T-helper 17 cell (primary cell): ENCODE data around the gene GALNT11. TPM values are rescaled to one million over a fixed set of nuclear protein-coding genes. Genes with fewer than 3 reads are reported as not detected.

Source experiments
- ATAC-seq: fragments of 150-1000 bp; cut with Tn5 transposase; 2 replicates; pipeline ENCODE4 v1.10.0; 2021; ENCODE audit warnings: mild to moderate bottlenecking, moderate library complexity
- DNase-seq, 3 donors: peaks; one replicate each; pipeline versions ENCODE4 v3.0.0 to v3.0.0-alpha.2; 2020 to 2021
- H3K9me3 ChIP-seq: one replicate; pipeline ENCODE4 v1.7.0; 2013; ENCODE audit warnings: low read length, mild to moderate bottlenecking; ENCODE audit not compliant: control insufficient read depth, poor library complexity, severe bottlenecking
- H3K27ac Mint-ChIP-seq: one replicate; pipeline ENCODE4 v1.8.0; 2022; ENCODE audit warnings: mild to moderate bottlenecking, moderate library complexity, mixed read lengths
- H3K27me3 Mint-ChIP-seq: one replicate; pipeline ENCODE4 v1.8.0; 2022; ENCODE audit warnings: mixed read lengths
- H3K36me3 Mint-ChIP-seq: one replicate; pipeline ENCODE4 v1.8.0; 2022; ENCODE audit warnings: low read depth, mixed read lengths
- H3K4me1 Mint-ChIP-seq: one replicate; pipeline ENCODE4 v1.8.0; 2022; ENCODE audit warnings: mild to moderate bottlenecking, mixed read lengths
- H3K4me3 Mint-ChIP-seq: one replicate; pipeline ENCODE4 v1.8.0; 2022; ENCODE audit warnings: mild to moderate bottlenecking, moderate library complexity, mixed read lengths
- total RNA-seq, 4 donors: library from RNA in 2 of 4; stranded (reverse) in 2 of 4; gene quantifications; one replicate each; pipeline ENCODE4 v1.2.3 and lab custom pipeline; 2022 to 2026

Gene GALNT11
- total RNA-seq, 2 donors from 2014 or later, result 23.7 to 25.3 TPM

- no peak overlapping the region for H3K4me3 Mint-ChIP-seq
- H3K36me3 Mint-ChIP-seq, result peaks cover under 1% of the 10 kb centered on the region
- H3K27me3 Mint-ChIP-seq, result no peaks in the 10 kb centered on the region
- peaks cover 8% of the 10 kb centered on the region for H3K4me1 Mint-ChIP-seq
- DNase-seq (no peak), ATAC-seq (no peak)
- H3K27ac Mint-ChIP-seq, result no peak overlapping the region
- no peaks in the 10 kb centered on the region for H3K9me3 ChIP-seq
Measured at GRCh38 chr7:152089183-152089582, 63.7 kb downstream of the GALNT11 start.

GRCh38 chr7:152090747-152091146, 65.3 kb downstream of the GALNT11 start:
- H3K4me1 Mint-ChIP-seq, result peaks cover 8% of the 10 kb centered on the region
- no peak overlapping the region for H3K4me3 Mint-ChIP-seq
- no peaks in the 10 kb centered on the region for H3K9me3 ChIP-seq
- H3K27ac Mint-ChIP-seq, result no peak overlapping the region
- DNase-seq (no peak), ATAC-seq (no peak)
- no peaks in the 10 kb centered on the region for H3K27me3 Mint-ChIP-seq
- peaks cover 2% of the 10 kb centered on the region for H3K36me3 Mint-ChIP-seq

- Mint-ChIP-seq H3K4me1 (peaks cover 11% of the 10 kb centered on the region), H3K36me3 (peaks cover 2% of the 10 kb centered on the region), H3K27me3 (no peaks in the 10 kb centered on the region), H3K4me3 (no peak overlapping the region), H3K27ac (no peak overlapping the region)
- ATAC-seq, result no peak
- H3K9me3 ChIP-seq, result no peaks in the 10 kb centered on the region
- DNase-seq, result no peak
Measured at GRCh38 chr7:152093717-152094116, 68.2 kb downstream of the GALNT11 start.

- Mint-ChIP-seq H3K4me1 (peaks cover 9% of the 10 kb centered on the region), H3K27ac (no peak overlapping the region), H3K36me3 (peaks cover 2% of the 10 kb centered on the region), H3K4me3 (no peak overlapping the region), H3K27me3 (no peaks in the 10 kb centered on the region)
- no peak for ATAC-seq
- no peak for DNase-seq
- no peaks in the 10 kb centered on the region for H3K9me3 ChIP-seq
Measured at GRCh38 chr7:152095771-152096170, 70.3 kb downstream of the GALNT11 start.

- Mint-ChIP-seq H3K27ac (no peak overlapping the region), H3K27me3 (no peaks in the 10 kb centered on the region), H3K36me3 (peaks cover 5% of the 10 kb centered on the region), H3K4me1 (peaks cover 3% of the 10 kb centered on the region), H3K4me3 (no peak overlapping the region)
- ATAC-seq (no peak), DNase-seq (no peak)
- no peaks in the 10 kb centered on the region for H3K9me3 ChIP-seq
Measured at GRCh38 chr7:152097330-152097729, 71.9 kb downstream of the GALNT11 start.

GRCh38 chr7:152103066-152103465, 77.6 kb downstream of the GALNT11 start:
- Mint-ChIP-seq H3K27ac (peak overlapping the region; percentile 43), H3K4me3 (no peak overlapping the region), H3K36me3 (peaks cover 8% of the 10 kb centered on the region), H3K27me3 (no peaks in the 10 kb centered on the region), H3K4me1 (no peaks in the 10 kb centered on the region)
- DNase-seq (no peak), ATAC-seq (no peak)
- no peaks in the 10 kb centered on the region for H3K9me3 ChIP-seq

- peak overlapping the region; percentile 43 for H3K27ac Mint-ChIP-seq
- peaks cover 8% of the 10 kb centered on the region for H3K36me3 Mint-ChIP-seq
- no peaks in the 10 kb centered on the region for H3K4me1 Mint-ChIP-seq
- no peak overlapping the region for H3K4me3 Mint-ChIP-seq
- ATAC-seq, result no peak
- no peak for DNase-seq
- H3K9me3 ChIP-seq, result no peaks in the 10 kb centered on the region
- no peaks in the 10 kb centered on the region for H3K27me3 Mint-ChIP-seq
Measured at GRCh38 chr7:152103691-152104090, 78.2 kb downstream of the GALNT11 start.

GRCh38 chr7:152105205-152105604, 79.7 kb downstream of the GALNT11 start:
- no peaks in the 10 kb centered on the region for H3K27me3 Mint-ChIP-seq
- DNase-seq, result no peak
- no peaks in the 10 kb centered on the region for H3K4me1 Mint-ChIP-seq
- ATAC-seq, result no peak
- H3K27ac Mint-ChIP-seq, result no peak overlapping the region
- no peak overlapping the region for H3K4me3 Mint-ChIP-seq
- H3K36me3 Mint-ChIP-seq, result peaks cover 11% of the 10 kb centered on the region
- no peaks in the 10 kb centered on the region for H3K9me3 ChIP-seq

GRCh38 chr7:152106990-152107389, 81.5 kb downstream of the GALNT11 start:
- ATAC-seq (no peak), DNase-seq (no peak)
- H3K4me1 Mint-ChIP-seq, result peaks cover 2% of the 10 kb centered on the region
- H3K36me3 Mint-ChIP-seq, result peaks cover 8% of the 10 kb centered on the region
- no peaks in the 10 kb centered on the region for H3K9me3 ChIP-seq
- no peak overlapping the region for H3K4me3 Mint-ChIP-seq
- H3K27me3 Mint-ChIP-seq, result no peaks in the 10 kb centered on the region
- H3K27ac Mint-ChIP-seq, result no peak overlapping the region

GRCh38 chr7:152107945-152108344, 82.5 kb downstream of the GALNT11 start:
- no peaks in the 10 kb centered on the region for H3K9me3 ChIP-seq
- Mint-ChIP-seq H3K4me3 (no peak overlapping the region), H3K4me1 (peaks cover 2% of the 10 kb centered on the region), H3K27ac (no peak overlapping the region), H3K27me3 (no peaks in the 10 kb centered on the region), H3K36me3 (peaks cover 8% of the 10 kb centered on the region)
- no peak for ATAC-seq
- no peak for DNase-seq

- Mint-ChIP-seq H3K36me3 (peaks cover 8% of the 10 kb centered on the region), H3K4me3 (no peak overlapping the region), H3K27me3 (no peaks in the 10 kb centered on the region), H3K4me1 (peaks cover 2% of the 10 kb centered on the region), H3K27ac (no peak overlapping the region)
- H3K9me3 ChIP-seq, result no peaks in the 10 kb centered on the region
- ATAC-seq, result no peak
- no peak for DNase-seq
Measured at GRCh38 chr7:152108359-152108758, 82.9 kb downstream of the GALNT11 start.

- H3K36me3 Mint-ChIP-seq, result peaks cover 6% of the 10 kb centered on the region
- H3K27ac Mint-ChIP-seq, result no peak overlapping the region
- ATAC-seq, result no peak
- no peak overlapping the region for H3K4me3 Mint-ChIP-seq
- no peaks in the 10 kb centered on the region for H3K9me3 ChIP-seq
- peaks cover 2% of the 10 kb centered on the region for H3K4me1 Mint-ChIP-seq
- H3K27me3 Mint-ChIP-seq, result no peaks in the 10 kb centered on the region
- DNase-seq, result no peak
Measured at GRCh38 chr7:152112829-152113228, 87.4 kb downstream of the GALNT11 start.

- Mint-ChIP-seq H3K36me3 (peaks cover 3% of the 10 kb centered on the region), H3K27ac (no peak overlapping the region), H3K27me3 (no peaks in the 10 kb centered on the region), H3K4me3 (no peak overlapping the region), H3K4me1 (peaks cover 5% of the 10 kb centered on the region)
- DNase-seq, result no peak
- H3K9me3 ChIP-seq, result no peaks in the 10 kb centered on the region
- ATAC-seq, result no peak
Measured at GRCh38 chr7:152115021-152115718, 89.7 kb downstream of the GALNT11 start.

GRCh38 chr7:152117356-152117755, 91.9 kb downstream of the GALNT11 start:
- H3K9me3 ChIP-seq, result no peaks in the 10 kb centered on the region
- ATAC-seq (no peak), DNase-seq (no peak)
- peaks cover 5% of the 10 kb centered on the region for H3K36me3 Mint-ChIP-seq
- H3K4me1 Mint-ChIP-seq, result peaks cover 9% of the 10 kb centered on the region
- H3K4me3 Mint-ChIP-seq, result no peak overlapping the region
- H3K27ac Mint-ChIP-seq, result no peak overlapping the region
- no peaks in the 10 kb centered on the region for H3K27me3 Mint-ChIP-seq
